GM21360 (cell line): ENCODE measurements around the gene HSFY2.
"Not testable (repeated sequence)": the region's sequence is repeated elsewhere in the genome, so short reads cannot be mapped to it uniquely, and the experiment has no call there.

Source experiments
- ATAC-seq: cut with Tn5 transposase; IDR thresholded peaks from one replicate; pipeline ENCODE4 v1.9.1; 2021; ENCODE audit warnings: mild to moderate bottlenecking, moderate library complexity; ENCODE audit not compliant: unreplicated experiment

Gene HSFY2, protein sequence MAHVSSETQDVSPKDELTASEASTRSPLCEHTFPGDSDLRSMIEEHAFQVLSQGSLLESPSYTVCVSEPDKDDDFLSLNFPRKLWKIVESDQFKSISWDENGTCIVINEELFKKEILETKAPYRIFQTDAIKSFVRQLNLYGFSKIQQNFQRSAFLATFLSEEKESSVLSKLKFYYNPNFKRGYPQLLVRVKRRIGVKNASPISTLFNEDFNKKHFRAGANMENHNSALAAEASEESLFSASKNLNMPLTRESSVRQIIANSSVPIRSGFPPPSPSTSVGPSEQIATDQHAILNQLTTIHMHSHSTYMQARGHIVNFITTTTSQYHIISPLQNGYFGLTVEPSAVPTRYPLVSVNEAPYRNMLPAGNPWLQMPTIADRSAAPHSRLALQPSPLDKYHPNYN

DNA sequence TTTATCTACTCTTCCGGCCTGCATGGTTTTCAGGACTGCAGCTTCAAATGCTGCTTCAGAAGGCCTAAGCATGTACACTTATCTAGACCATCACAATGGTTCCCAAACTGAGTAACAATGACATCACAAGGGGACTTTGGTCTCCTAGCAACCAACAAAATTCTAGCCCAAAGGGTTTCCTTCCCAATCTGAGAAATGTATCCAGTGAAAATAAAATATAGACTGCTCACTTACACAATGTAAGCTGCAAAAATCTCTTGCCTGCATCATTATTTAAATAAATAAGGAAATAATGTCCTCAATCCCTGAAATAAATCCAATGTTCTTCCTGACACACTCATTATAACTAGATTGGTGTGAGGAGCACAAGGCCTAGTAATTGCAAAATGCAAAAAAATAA, at the start of gene HSFY2:
Gene HSFY2 (minus strand): TSS at position 101 of the 400 bp plus-strand sequence. CDS start 117 bp downstream, outside the sequence.
- not testable (repeated sequence) for ATAC-seq

DNA sequence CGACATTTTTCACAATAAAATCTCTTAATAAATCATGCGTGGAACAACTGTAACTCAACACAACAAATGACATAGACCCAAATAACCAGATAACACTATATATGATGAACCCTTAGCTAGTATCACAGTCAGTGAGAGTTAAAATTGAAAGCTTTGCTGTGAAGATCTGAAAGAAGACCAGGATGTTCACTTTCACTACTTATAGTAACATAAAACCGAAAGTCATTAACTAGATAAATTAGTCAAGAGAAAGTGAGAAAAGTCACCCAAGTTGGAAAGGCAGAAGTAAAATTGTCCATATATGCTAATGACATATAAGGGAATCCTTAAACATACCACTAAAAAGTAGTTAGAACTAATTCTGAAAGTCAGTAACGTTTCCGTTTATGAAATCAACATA, 42.2 kb upstream of the HSFY2 start:
- ATAC-seq = not testable (repeated sequence)

DNA sequence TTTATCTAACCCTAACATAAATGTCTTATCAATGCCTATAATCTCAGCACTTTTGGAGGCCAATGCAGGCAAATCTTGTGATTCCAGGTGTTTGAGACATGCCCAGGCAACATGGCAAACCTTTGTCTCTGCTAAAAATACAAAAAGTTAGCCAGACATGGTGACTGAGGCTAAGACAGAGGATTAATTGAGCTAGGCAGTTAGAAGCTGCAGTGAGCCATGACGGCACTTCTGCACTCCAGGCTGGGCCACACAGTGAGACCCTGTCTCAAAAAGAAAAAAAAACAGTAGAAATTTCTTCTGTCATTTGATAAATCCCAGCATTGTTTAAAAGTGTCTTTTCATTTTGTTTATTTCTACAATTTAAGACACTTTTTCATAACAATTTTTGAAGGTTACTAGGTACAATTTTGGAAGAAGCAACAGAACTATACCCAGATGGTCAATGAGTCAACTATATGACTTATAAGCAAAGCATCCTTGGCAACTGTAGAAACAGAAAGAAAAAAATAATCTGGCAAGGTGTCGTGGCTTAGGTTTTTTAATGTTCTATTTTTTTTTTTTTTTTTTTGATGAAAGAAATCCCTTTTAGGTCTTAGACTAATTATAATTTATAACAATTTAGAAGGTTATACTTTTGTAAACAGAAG, 15.3 kb upstream of the HSFY2 start:
- not testable (repeated sequence) for ATAC-seq

DNA sequence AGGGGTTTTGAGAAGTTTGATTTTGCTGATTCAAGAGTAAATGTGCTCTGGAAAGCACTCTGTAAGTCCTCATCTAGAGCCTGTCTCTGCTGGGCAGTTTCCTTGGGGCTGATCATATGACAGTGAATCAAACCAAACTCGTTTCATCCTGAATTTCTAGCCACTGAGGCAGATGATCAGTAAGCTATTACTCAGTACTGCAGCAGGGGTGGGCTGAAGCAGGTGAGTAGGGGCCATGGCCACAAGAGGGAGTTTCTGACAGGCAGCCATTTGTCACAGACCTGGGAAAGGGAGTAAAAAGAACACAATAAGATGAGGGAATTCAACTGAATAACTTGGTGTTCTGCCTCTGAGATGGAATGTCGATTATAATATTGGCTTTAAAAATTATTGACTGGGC, 19.5 kb downstream of the HSFY2 start:
- ATAC-seq = not testable (repeated sequence)

DNA sequence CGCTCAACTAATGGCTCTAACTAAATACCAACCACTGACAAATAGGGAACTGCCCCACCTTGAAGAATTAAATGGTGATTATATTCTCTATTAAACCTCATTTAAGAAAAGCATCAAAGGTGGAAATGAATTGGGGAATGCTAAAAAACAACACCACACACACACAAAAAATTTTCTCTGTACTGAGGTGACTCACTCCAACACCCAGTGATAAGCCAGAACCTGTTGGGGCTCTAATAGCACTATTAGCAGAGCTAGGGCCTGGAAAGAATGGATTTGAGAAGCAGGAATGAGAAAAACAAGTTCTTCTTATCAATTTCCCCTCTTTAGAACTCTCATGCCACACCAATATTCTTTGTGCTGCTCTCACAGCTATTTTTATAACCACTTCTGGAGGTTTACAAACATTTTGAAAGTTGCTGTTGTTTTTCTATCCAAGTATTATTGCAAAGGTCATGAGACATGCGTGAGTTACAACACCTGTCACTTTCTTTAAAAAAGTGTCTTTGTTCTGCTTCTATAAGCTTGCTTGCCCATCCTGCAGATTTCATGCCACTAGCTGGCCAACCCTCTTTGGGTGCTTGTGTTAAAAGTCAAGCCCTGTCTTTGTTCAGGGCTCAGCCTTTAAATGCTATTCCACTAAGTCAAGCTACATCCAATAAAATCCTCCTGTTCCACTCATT, 20.3 kb downstream of the HSFY2 start:
- ATAC-seq = not testable (repeated sequence)

DNA sequence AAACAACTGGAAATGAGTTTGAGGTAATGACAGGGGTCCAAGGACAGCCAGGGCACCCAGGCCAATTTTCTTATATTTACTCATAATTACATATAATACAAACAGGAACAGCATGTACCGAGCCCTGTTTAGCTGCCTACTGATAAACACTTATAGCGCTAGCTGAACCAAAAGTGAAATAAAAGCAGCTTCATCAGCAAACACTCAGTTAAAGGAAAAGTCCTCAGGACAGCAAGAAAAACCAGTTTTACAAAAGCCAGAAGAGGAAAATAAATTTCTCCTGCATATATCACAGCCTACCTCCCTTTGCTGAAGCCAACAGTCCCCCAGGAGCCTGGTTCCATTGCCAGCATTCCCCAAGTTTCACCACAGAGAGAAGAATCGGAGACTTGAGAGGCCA, 49.8 kb downstream of the HSFY2 start:
- ATAC-seq = not testable (repeated sequence)
